SJCRH30 (cell line): ENCODE results near the gene MINDY4. TPM values are rescaled to one million over a fixed set of nuclear protein-coding genes. Genes with fewer than 3 reads are reported as not detected.

ENCODE experiments used
- DNase-seq, 2 experiments: peaks; one replicate each; pipeline ENCODE4 v3.0.0-alpha.2; 2015 to 2020
- H3K27ac ChIP-seq: fragments of 250-450 bp; sonication (Bioruptor Pico); 2 replicates; pipeline ENCODE4 v1.5.1; 2020; ENCODE audit warnings: mild to moderate bottlenecking, moderate library complexity
- H3K27me3 ChIP-seq: fragments of 250-450 bp; sonication (Bioruptor Pico); 2 replicates; pipeline ENCODE4 v1.5.1; 2020; ENCODE audit warnings: mild to moderate bottlenecking, moderate library complexity
- H3K36me3 ChIP-seq: fragments of 250-450 bp; sonication (Bioruptor Pico); 2 replicates; pipeline ENCODE4 v1.5.1; 2020; ENCODE audit warnings: mild to moderate bottlenecking, moderate library complexity
- H3K4me1 ChIP-seq: fragments of 250-450 bp; sonication (Bioruptor Pico); 2 replicates; pipeline ENCODE4 v1.5.1; 2020; ENCODE audit warnings: mild to moderate bottlenecking, moderate library complexity
- H3K4me3 ChIP-seq: fragments of 250-450 bp; sonication (Bioruptor Pico); 2 replicates; pipeline ENCODE4 v1.5.1; 2020; ENCODE audit warnings: mild to moderate bottlenecking, moderate library complexity
- H3K9me3 ChIP-seq: fragments of 250-450 bp; sonication (Bioruptor Pico); replicated peaks from 2 replicates; pipeline ENCODE4 v1.5.1; 2020; ENCODE audit warnings: mild to moderate bottlenecking, moderate library complexity
- total RNA-seq: library from RNA; depleted of rRNA; stranded (reverse); fragments of >200 nt; shearing (Covaris generic); gene quantifications from 2 replicates; pipeline ENCODE4 v1.2.3, GENCODE V29; 2014

Gene MINDY4
- total RNA-seq, 1 experiment from 2014 or later = not detected

DNA sequence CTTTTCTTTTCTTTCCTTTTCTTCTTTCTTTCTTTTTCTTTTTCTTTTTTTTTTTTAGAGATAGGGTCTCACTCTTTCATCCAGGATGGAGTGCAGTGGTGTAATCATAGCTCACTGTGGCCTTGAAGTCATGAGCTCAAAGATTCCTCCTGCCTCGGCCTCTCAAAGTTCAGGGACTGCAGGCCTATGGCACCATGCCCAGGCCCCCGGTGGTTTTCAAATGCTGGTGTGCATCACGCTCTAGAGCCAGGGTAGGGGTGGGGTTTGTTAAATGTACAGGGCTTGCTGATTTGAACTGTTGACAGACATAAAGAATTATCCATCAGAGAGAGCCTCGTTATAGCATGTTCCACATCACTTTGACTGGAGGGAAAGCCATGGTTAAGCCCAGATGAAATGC lies 5.8 kb downstream of the MINDY4 start:
- Histone ChIP-seq H3K9me3 (no peaks in the 10 kb centered on the region), H3K27ac (no peak overlapping the region), H3K36me3 (no peaks in the 10 kb centered on the region), H3K27me3 (peaks cover 4% of the 10 kb centered on the region), H3K4me3 (no peak overlapping the region), H3K4me1 (no peaks in the 10 kb centered on the region)
- no peak for DNase-seq

DNA sequence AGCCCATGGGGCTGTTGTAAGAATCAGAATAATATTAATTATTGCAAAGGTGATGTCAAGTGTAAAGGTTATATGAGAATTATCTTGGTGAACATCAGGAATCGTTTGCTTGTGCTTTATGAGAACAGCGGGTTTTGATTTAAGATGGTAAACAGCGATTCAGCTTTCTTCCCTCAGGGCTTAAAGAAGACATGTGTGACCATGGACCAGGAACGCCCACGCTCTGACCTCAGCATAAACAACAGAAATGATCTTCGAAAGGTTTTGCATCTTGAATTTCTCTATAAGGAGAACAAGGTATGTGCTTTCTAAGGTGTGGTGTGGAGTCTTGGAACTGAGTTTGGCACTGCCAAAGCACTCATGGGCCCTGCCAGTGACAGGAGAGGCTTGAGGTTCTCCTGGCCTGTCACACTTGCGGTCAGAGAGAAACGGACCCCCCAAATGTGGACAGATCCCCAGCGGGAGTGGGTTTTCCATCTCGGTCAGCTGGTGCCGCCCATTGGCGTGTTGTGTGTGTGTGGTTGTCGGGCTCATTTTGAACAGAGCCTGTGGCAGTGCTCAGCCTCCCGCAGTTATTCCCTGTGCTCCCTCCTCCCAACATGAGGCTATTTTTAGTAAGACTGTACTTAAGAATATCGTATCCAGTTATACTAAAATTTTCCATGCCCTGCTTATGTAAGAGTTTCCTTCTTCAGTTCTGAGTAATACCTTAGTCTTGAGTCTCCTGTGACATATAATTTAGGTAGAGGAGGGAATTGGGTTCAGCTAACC lies 7.2 kb downstream of the MINDY4 start:
- no peaks in the 10 kb centered on the region for H3K36me3 ChIP-seq

GRCh38 chr7:30779574-30779973 lies 8.4 kb downstream of the MINDY4 start:
- Histone ChIP-seq H3K36me3 (no peaks in the 10 kb centered on the region), H3K27ac (no peak overlapping the region), H3K4me3 (no peak overlapping the region), H3K9me3 (no peaks in the 10 kb centered on the region), H3K4me1 (no peaks in the 10 kb centered on the region), H3K27me3 (peaks cover 4% of the 10 kb centered on the region; the same call in 1 of the 2 replicates)
- no peak for DNase-seq

More for the DNA sequence above, 7.2 kb downstream of the MINDY4 start:
- H3K4me3 ChIP-seq = no peak overlapping the region
- DNase-seq = no peak
- no peaks in the 10 kb centered on the region for H3K4me1 ChIP-seq
- H3K27ac ChIP-seq = no peak overlapping the region
- no peaks in the 10 kb centered on the region for H3K9me3 ChIP-seq
- H3K27me3 ChIP-seq = peaks cover 4% of the 10 kb centered on the region; the same call in 1 of the 2 replicates

- H3K4me1 ChIP-seq = no peaks in the 10 kb centered on the region
- peaks cover 4% of the 10 kb centered on the region; the same call in 1 of the 2 replicates for H3K27me3 ChIP-seq
- H3K4me3 ChIP-seq = no peak overlapping the region
- no peaks in the 10 kb centered on the region for H3K9me3 ChIP-seq
- no peak for DNase-seq
- H3K36me3 ChIP-seq = no peaks in the 10 kb centered on the region
- H3K27ac ChIP-seq = no peak overlapping the region
These were observed 9.7 kb downstream of the MINDY4 start for GRCh38 chr7:30780941-30781340.

GRCh38 chr7:30782690-30783089 lies 11.5 kb downstream of the MINDY4 start:
- H3K27me3 ChIP-seq = peaks cover 4% of the 10 kb centered on the region
- H3K27ac ChIP-seq = no peak overlapping the region
- no peak for DNase-seq
- H3K4me1 ChIP-seq = no peaks in the 10 kb centered on the region
- H3K36me3 ChIP-seq = no peaks in the 10 kb centered on the region
- no peak overlapping the region for H3K4me3 ChIP-seq
- no peaks in the 10 kb centered on the region for H3K9me3 ChIP-seq

DNA sequence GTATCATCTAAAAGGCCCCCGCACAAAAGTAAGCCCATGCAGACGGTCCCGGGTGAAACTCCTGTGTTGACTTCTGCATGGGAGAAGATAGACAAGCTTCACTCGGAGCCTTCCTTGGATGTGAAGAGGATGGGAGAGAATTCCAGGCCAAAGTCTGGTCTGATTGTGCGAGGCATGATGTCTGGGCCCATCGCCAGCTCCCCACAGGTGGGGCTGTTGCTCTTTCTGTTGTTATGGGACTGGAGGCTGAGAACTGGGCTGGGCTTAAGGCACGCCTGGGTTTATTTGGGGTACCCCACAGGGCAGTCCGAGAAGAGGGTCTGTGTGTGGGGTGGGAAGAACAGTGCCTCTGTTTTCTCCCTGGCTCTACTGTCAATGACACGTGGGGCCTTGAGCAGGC lies 14.6 kb downstream of the MINDY4 start:
- H3K4me1 ChIP-seq = no peaks in the 10 kb centered on the region
- H3K27ac ChIP-seq = no peak overlapping the region
- DNase-seq = no peak
- no peak overlapping the region for H3K4me3 ChIP-seq
- peaks cover 4% of the 10 kb centered on the region; the same call in 1 of the 2 replicates for H3K27me3 ChIP-seq
- no peaks in the 10 kb centered on the region for H3K9me3 ChIP-seq
- no peaks in the 10 kb centered on the region for H3K36me3 ChIP-seq

GRCh38 chr7:30787486-30787885 lies 16.3 kb downstream of the MINDY4 start:
- no peaks in the 10 kb centered on the region for H3K4me1 ChIP-seq
- no peaks in the 10 kb centered on the region for H3K9me3 ChIP-seq
- no peak for DNase-seq
- H3K4me3 ChIP-seq = no peak overlapping the region
- peaks cover 4% of the 10 kb centered on the region; the same call in 1 of the 2 replicates for H3K27me3 ChIP-seq
- no peaks in the 10 kb centered on the region for H3K36me3 ChIP-seq
- no peak overlapping the region for H3K27ac ChIP-seq

DNA sequence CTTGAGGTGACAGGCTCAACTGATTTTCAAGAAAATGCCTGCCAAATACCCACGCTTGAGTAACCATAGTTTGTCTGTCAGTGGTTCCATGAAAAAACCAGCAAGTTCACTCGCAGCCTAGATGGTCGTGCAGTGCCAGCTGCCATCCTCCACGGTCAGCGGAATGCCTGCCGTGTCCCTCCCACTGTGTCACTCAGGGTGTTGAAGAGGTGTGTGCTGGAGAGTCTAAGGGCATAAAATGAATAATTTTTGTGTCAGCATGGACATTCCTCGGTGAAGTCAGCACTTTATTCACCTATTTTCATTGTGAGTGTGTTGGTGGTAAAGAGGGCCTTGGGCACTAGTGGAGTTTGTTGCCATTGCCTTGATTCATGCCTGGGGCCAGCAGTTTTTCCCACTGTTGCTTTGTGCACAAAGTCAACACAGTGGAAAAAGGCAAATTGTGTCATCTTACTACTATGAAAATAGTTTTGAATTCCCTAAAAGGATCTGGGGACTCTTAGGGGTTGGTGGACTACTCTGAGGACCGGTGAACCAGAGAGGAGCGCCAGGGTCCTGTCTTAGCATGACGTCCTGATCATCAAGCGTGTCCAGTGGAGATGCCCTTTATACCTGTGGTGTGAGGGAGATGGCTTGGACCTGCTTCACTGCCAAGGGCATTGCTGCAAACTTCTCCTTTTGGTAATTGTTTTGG lies 17.6 kb downstream of the MINDY4 start:
- no peak overlapping the region for H3K4me3 ChIP-seq
- H3K4me1 ChIP-seq = no peaks in the 10 kb centered on the region
- no peak for DNase-seq
- no peaks in the 10 kb centered on the region for H3K9me3 ChIP-seq
- H3K27me3 ChIP-seq = peaks cover 7% of the 10 kb centered on the region
- no peaks in the 10 kb centered on the region for H3K36me3 ChIP-seq
- no peak overlapping the region for H3K27ac ChIP-seq

DNA sequence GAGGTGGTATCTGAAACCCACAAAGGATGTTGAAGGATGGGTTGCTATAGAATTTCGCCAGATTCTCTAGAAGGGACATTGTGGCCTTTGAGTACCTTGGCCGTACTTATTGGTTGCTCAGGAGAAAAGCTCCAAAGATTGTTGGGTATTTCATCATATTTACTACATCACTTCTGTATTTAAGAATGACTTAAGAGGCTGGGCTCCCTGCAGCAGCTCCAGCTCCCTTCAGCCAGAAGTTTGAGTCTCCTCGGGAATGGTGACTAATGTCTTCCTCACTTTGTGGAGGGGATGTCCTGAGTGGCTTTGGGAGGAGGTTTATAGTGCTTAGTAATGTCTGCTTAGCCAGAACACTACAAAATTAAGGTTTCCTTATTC lies 18.1 kb downstream of the MINDY4 start:
- H3K4me3 ChIP-seq = no peak overlapping the region
- no peak for DNase-seq
- no peaks in the 10 kb centered on the region for H3K9me3 ChIP-seq
- H3K36me3 ChIP-seq = no peaks in the 10 kb centered on the region
- no peaks in the 10 kb centered on the region for H3K4me1 ChIP-seq
- H3K27me3 ChIP-seq = peaks cover 7% of the 10 kb centered on the region
- H3K27ac ChIP-seq = no peak overlapping the region

DNA sequence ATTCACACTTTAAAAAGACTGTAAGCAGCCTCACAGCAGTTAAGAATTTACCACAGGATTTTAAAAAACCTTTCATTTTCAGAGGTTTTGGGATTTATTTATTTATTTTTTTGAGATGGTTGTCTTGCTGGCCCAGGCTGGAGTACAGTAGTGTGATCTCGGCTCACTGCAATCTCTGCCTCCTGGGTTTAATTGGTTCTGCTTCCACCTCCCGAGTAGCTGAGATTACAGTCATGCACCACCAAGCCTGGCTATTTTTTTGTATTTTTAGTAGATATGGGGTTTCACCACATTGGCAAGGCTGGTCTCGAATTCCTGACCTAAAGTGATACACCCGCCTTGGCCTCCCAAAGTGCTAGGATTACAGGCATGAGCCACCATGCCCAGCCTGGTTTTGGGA lies 19.1 kb downstream of the MINDY4 start:
- no peak for DNase-seq
- H3K4me1 ChIP-seq = no peaks in the 10 kb centered on the region
- no peaks in the 10 kb centered on the region for H3K9me3 ChIP-seq
- no peak overlapping the region for H3K27ac ChIP-seq
- no peaks in the 10 kb centered on the region for H3K36me3 ChIP-seq
- no peak overlapping the region for H3K4me3 ChIP-seq
- peaks cover 7% of the 10 kb centered on the region for H3K27me3 ChIP-seq

GRCh38 chr7:30791114-30791513 lies 19.9 kb downstream of the MINDY4 start:
- peak in 1 of 2 experiments; percentile 14 for DNase-seq
- Histone ChIP-seq H3K36me3 (no peaks in the 10 kb centered on the region), H3K27ac (no peak overlapping the region), H3K4me3 (no peak overlapping the region), H3K27me3 (peaks cover 7% of the 10 kb centered on the region), H3K4me1 (no peaks in the 10 kb centered on the region), H3K9me3 (no peaks in the 10 kb centered on the region)

DNA sequence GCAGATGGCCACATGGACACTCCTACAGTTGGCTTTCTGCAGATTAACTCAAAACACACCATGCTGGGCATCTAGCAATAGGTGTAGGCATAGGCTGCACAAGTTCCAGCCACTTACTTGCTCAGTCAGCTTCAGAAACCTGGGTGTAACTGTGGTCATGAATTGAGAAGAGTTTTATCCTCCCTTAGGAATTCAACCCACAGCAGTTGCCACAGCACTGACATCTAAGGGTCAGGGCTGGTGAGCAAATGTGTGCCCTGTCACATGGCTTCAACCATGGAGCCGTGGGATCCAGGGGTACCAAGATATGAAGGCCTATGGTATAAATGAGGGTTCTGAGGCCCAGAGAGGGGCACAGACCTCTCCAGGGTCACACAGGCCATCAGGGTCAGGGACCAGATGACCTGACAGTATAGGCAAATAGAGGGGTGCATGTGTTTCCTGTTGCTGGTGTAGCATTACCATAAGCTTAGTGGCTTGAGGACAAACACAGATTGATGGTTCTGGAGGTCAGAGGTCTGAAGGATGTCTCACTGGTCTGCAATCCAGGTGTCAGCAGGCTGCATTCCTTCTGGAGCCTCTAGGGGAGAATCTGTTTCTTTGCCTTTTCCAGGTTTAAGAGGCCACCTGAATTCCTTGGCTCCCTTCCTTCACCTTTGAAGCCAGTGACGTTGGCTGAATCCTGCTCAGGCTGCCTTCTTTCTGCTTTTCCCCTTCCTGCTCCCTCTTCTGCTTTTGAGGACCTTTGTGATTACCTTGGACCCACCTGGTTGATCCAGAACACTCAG lies 24.1 kb downstream of the MINDY4 start:
- Histone ChIP-seq H3K27ac (no peak overlapping the region), H3K4me3 (no peak overlapping the region), H3K36me3 (no peaks in the 10 kb centered on the region), H3K27me3 (peaks cover 6% of the 10 kb centered on the region), H3K9me3 (no peaks in the 10 kb centered on the region), H3K4me1 (peaks cover 7% of the 10 kb centered on the region; the same call in 1 of the 2 replicates)
- DNase-seq = no peak

DNA sequence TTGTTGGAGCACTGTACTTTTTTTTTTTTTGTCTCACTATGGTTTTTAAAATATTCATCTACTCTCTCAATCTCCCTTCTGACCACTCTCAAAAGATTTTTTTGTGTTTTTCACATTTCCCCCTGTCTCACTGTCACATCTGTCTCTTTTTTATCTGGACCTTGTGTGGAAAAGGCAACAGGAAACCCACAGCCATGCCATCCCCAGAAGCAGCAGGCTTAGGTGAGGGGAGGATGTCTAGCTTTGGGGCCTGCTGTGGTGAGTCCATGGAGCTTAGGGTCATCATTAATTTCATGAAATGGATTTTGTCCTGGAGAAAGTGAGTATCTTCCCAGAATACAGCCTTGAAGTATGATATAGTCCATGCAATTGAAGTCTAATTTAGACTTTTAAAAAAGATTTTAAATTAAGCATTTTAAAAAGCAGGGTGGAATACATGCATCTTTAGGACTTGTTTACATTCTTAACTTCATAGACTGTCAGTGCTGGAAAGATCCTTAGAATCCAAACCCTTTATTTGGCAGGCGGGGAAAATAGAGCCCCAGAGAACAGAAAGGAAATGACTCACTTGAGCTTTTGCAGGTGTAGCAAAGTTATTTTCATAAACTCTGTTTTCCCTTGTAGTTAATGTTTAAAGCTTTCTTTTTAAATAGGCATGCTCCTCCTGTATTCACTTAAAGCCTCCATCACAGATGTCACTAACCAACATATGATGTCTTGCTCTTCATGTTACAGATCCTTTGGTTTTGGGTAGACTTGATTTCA lies 25.1 kb downstream of the MINDY4 start:
- Histone ChIP-seq H3K4me1 (peaks cover 7% of the 10 kb centered on the region; the same call in 1 of the 2 replicates), H3K9me3 (no peaks in the 10 kb centered on the region), H3K4me3 (no peak overlapping the region), H3K36me3 (no peaks in the 10 kb centered on the region), H3K27ac (no peak overlapping the region), H3K27me3 (peaks cover 8% of the 10 kb centered on the region)
- DNase-seq = no peak
